Neural cell (in vitro differentiated cells): Measurements from ENCODE around the gene CD4. TPM values are rescaled to one million over a fixed set of nuclear protein-coding genes. Genes with fewer than 3 reads are reported as not detected.
A peak's percentile ranks its signal among the peaks of the same experiment; 100 is the strongest.

Experiments
- H2AFZ ChIP-seq: fragments of 200-600, 300-800 bp; sonication (generic), shearing (Covaris generic); 2 replicates; pipeline ENCODE4 v1.6.0; 2014; ENCODE audit warnings: low read depth, mild to moderate bottlenecking, antibody characterized with exemption, low read length, moderate library complexity
- H3F3A ChIP-seq: fragments of 200-600 bp; shearing (Covaris generic); 2 replicates; pipeline ENCODE4 v1.6.1; 2016; ENCODE audit warnings: mild to moderate bottlenecking, moderate library complexity, mixed read lengths, antibody characterized with exemption, low read length; ENCODE audit not compliant: insufficient read depth, poor library complexity, severe bottlenecking
- H3K27ac ChIP-seq: fragments of 200-600, 300-800 bp; sonication (generic), shearing (Covaris generic); 2 replicates; pipeline ENCODE4 v1.5.1; 2014; ENCODE audit warnings: mild to moderate bottlenecking, low read length, moderate library complexity
- H3K27me3 ChIP-seq: fragments of 300-800, 200-600 bp; sonication (generic), shearing (Covaris generic); 2 replicates; pipeline ENCODE4 v1.6.0; 2014; ENCODE audit warnings: mild to moderate bottlenecking, low read depth, low read length, moderate library complexity; ENCODE audit not compliant: insufficient read depth
- H3K36me3 ChIP-seq: fragments of 300-800, 200-600 bp; sonication (generic), shearing (Covaris generic); 2 replicates; pipeline ENCODE4 v1.5.1; 2014; ENCODE audit warnings: mild to moderate bottlenecking, antibody characterized with exemption, low read length, moderate library complexity; ENCODE audit not compliant: insufficient read depth
- H3K4me2 ChIP-seq: fragments of 300-800, 200-600 bp; sonication (generic), shearing (Covaris generic); 2 replicates; pipeline ENCODE4 v1.6.0; 2014; ENCODE audit warnings: mild to moderate bottlenecking, low read length
- H3K4me3 ChIP-seq: fragments of 300-800, 200-600 bp; sonication (generic), shearing (Covaris generic); 2 replicates; pipeline ENCODE4 v1.5.1; 2014; ENCODE audit warnings: mild to moderate bottlenecking, low read length, moderate library complexity
- H3K79me2 ChIP-seq: fragments of 200-600 bp; shearing (Covaris generic); replicated peaks from 2 replicates; pipeline ENCODE4 v1.6.0; 2014; ENCODE audit warnings: mild to moderate bottlenecking, low read length, moderate library complexity; ENCODE audit not compliant: insufficient read depth
- H3K9ac ChIP-seq: fragments of 300-800, 200-600 bp; sonication (generic), shearing (Covaris generic); 2 replicates; pipeline ENCODE4 v1.6.1; 2016; ENCODE audit warnings: mild to moderate bottlenecking, low read length, mixed read lengths
- H3K9me2 ChIP-seq: fragments of 200-600 bp; shearing (Covaris generic); 2 replicates; pipeline ENCODE4 v1.6.1; 2016; ENCODE audit warnings: mild to moderate bottlenecking, low read length, mixed read lengths; ENCODE audit not compliant: insufficient read depth
- H3K9me3 ChIP-seq: fragments of 200-600, 300-800 bp; sonication (generic), shearing (Covaris generic); 2 replicates; pipeline ENCODE4 v1.6.1; 2016; ENCODE audit warnings: mild to moderate bottlenecking, mixed run types, low read length, moderate library complexity, mixed read lengths
- H4K20me1 ChIP-seq: fragments of 200-600 bp; shearing (Covaris generic); 2 replicates; pipeline ENCODE4 v1.6.1; 2016; ENCODE audit warnings: mild to moderate bottlenecking, mixed run types; ENCODE audit not compliant: insufficient read depth
- CTCF ChIP-seq: fragments of 450-650 bp; IDR thresholded peaks from 2 replicates; pipeline ENCODE4 v1.5.1; 2014; ENCODE audit warnings: antibody characterized with exemption, mild to moderate bottlenecking, moderate library complexity; ENCODE audit not compliant: poor library complexity, severe bottlenecking
- EP300 ChIP-seq: fragments of 450-650 bp; conservative IDR thresholded peaks from 2 replicates; pipeline ENCODE4 v1.6.1; 2014; ENCODE audit warnings: antibody characterized with exemption, mild to moderate bottlenecking, moderate library complexity; ENCODE audit not compliant: poor library complexity, severe bottlenecking
- EZH2 ChIP-seq: fragments of 200-600, 300-800 bp; shearing (Covaris generic), sonication (generic); IDR thresholded peaks from 2 replicates; pipeline ENCODE4 v1.6.1; 2014; ENCODE audit warnings: antibody characterized with exemption, low read length, borderline replicate concordance, mild to moderate bottlenecking; ENCODE audit not compliant: insufficient read depth, poor library complexity, severe bottlenecking
- MXI1 ChIP-seq: fragments of 450-650 bp; conservative IDR thresholded peaks from 2 replicates; pipeline ENCODE4 v1.6.1; 2014; ENCODE audit warnings: antibody characterized with exemption, mild to moderate bottlenecking; ENCODE audit not compliant: poor library complexity, severe bottlenecking
- POLR2AphosphoS5 ChIP-seq: IDR thresholded peaks from 2 replicates; pipeline ENCODE4 v1.6.1; 2012
- RAD21 ChIP-seq: fragments of 450-650 bp; conservative IDR thresholded peaks from 2 replicates; pipeline ENCODE4 v1.6.1; 2014; ENCODE audit warnings: antibody characterized with exemption, mild to moderate bottlenecking, moderate library complexity
- REST ChIP-seq: IDR thresholded peaks from 2 replicates; pipeline ENCODE4 v1.6.1; 2012; ENCODE audit warnings: borderline replicate concordance
- SMC3 ChIP-seq: fragments of 450-650 bp; conservative IDR thresholded peaks from 2 replicates; pipeline ENCODE4 v1.6.1; 2014; ENCODE audit warnings: antibody characterized with exemption, mild to moderate bottlenecking, moderate library complexity; ENCODE audit not compliant: poor library complexity
- TAF1 ChIP-seq: IDR thresholded peaks from 2 replicates; pipeline ENCODE4 v1.6.1; 2012; ENCODE audit warnings: low read depth
- polyA plus RNA-seq: library from polyadenylated mRNA; depleted of rRNA; stranded (reverse); fragments of >200 nt; gene quantifications from 2 replicates; pipeline ENCODE4 v1.2.3, GENCODE V29; 2014

CD4 gene
- polyA plus RNA-seq, 1 donor from 2014 or later = not detected

GRCh38 chr12:6787309-6787708 lies 2.0 kb upstream of the CD4 start:
- no peaks in the 10 kb centered on the region for H3K9me2 ChIP-seq
- no peak overlapping the region for H3K4me3 ChIP-seq
- H2AFZ ChIP-seq = no peak overlapping the region
- no peaks in the 10 kb centered on the region for H3K79me2 ChIP-seq
- no peak overlapping the region for H3K9ac ChIP-seq
- H3K36me3 ChIP-seq = no peaks in the 10 kb centered on the region
- no peaks in the 10 kb centered on the region for H4K20me1 ChIP-seq
- H3F3A ChIP-seq = no peaks in the 10 kb centered on the region
- no peaks in the 10 kb centered on the region for H3K27me3 ChIP-seq
- no peak overlapping the region for H3K4me2 ChIP-seq
- H3K9me3 ChIP-seq = no peaks in the 10 kb centered on the region
- TF ChIP-seq TAF1 = no peak
- no peak for TF ChIP-seq RAD21
- no peak for TF ChIP-seq POLR2AphosphoS5
- no peak for TF ChIP-seq EP300
- no peak for TF ChIP-seq CTCF
- TF ChIP-seq SMC3 = no peak
- TF ChIP-seq REST = no peak
- TF ChIP-seq EZH2 = no peak
- TF ChIP-seq MXI1 = no peak
- peak overlapping the region; percentile 30 for H3K27ac ChIP-seq

GRCh38 chr12:6790496-6791150 lies 1.3 kb downstream of the CD4 start:
- Histone ChIP-seq H3K9ac (no peak overlapping the region), H3K27ac (no peak overlapping the region), H3K9me2 (no peaks in the 10 kb centered on the region), H3K27me3 (no peaks in the 10 kb centered on the region), H3F3A (no peaks in the 10 kb centered on the region), H3K36me3 (no peaks in the 10 kb centered on the region), H3K4me2 (no peak overlapping the region), H4K20me1 (no peaks in the 10 kb centered on the region), H3K79me2 (no peaks in the 10 kb centered on the region), H3K9me3 (no peaks in the 10 kb centered on the region), H2AFZ (no peak overlapping the region), H3K4me3 (no peak overlapping the region)
- TF ChIP-seq POLR2AphosphoS5 (no peak), RAD21 (no peak), EZH2 (no peak), SMC3 (no peak), MXI1 (no peak), CTCF (no peak), EP300 (no peak), TAF1 (no peak), REST (no peak)
